ENCODE measurements around the gene STAT5B.

- no peak for TF ChIP-seq POLR2A (IDR thresholded peaks at IDR 0.05)
- TF ChIP-seq POLR2AphosphoS5 (IDR thresholded peaks at IDR 0.05) = no peak
Measured at GRCh38 chr17:42285346-42286050, 9.3 kb upstream of the STAT5B start.
